Astrocyte of the cerebellum (primary cell): ENCODE measurements around the gene UBE2D2.
"Not testable (repeated sequence)": the region's sequence is repeated elsewhere in the genome, so short reads cannot be mapped to it uniquely, and the experiment has no call there.

Experiments used
- DNase-seq: peaks from one replicate; pipeline ENCODE4 v3.0.0-alpha.2; 2011; ENCODE audit warnings: low read depth
- H3K4me3 ChIP-seq: 2 replicates; pipeline ENCODE4 v1.5.1; 2011; ENCODE audit warnings: mild to moderate bottlenecking, low read depth, low read length, moderate library complexity
- in situ Hi-C: cut with HindIII; loops from 2 replicates; pipeline ENCODE4 v1.10.0; 2017; ENCODE audit warnings: low sequenced_read_pairs
- TF ChIP-seq, protein P1 (sequence below): IDR thresholded peaks from 2 replicates; pipeline ENCODE4 v1.5.1; 2012; ENCODE audit warnings: low read length, low read depth, moderate library complexity, mild to moderate bottlenecking; ENCODE audit errors: missing control alignments

UBE2D2 gene

DNA sequence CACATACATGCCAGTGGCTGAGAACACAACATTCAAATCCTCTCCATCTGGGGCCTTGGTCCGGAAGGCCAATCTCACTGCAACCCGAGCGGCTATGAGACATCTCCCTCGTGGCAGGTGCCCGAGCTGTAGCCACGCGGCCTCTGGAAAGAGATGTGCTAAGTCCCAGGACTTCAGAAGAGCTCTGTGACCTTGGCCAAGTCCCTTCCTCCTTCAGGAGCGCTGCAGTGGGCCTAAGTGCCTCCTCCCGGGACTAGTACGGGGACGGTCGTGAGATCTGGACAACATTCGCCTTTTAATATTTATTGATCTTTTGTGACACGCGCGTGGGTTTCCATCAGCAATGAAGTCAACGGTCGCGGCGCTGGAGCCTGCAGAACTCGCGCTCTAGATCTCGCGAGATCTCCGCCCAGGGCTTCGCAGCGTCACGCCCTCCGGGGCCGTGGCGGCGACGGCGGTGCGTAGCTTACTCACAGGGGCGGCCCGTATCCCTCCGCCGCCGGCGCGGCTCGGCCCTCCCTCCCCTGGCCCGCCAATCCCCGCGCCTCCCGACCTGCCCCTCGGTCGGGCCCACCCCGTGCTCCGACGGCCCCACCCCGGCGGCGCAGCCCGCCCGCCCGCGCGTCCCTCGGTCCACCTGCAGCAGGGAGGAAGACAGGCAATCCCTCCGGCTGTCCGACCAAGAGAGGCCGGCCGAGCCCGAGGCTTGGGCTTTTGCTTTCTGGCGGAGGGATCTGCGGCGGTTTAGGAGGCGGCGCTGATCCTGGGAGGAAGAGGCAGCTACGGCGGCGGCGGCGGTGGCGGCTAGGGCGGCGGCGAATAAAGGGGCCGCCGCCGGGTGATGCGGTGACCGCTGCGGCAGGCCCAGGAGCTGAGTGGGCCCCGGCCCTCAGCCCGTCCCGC is at the start of gene UBE2D2:
TSS of gene UBE2D2 (plus strand) at position 588 of the 903 bp plus-strand sequence. CDS start 453 bp downstream, outside the sequence.
- peak; percentile 94 for DNase-seq
- TF ChIP-seq, protein P1, sequence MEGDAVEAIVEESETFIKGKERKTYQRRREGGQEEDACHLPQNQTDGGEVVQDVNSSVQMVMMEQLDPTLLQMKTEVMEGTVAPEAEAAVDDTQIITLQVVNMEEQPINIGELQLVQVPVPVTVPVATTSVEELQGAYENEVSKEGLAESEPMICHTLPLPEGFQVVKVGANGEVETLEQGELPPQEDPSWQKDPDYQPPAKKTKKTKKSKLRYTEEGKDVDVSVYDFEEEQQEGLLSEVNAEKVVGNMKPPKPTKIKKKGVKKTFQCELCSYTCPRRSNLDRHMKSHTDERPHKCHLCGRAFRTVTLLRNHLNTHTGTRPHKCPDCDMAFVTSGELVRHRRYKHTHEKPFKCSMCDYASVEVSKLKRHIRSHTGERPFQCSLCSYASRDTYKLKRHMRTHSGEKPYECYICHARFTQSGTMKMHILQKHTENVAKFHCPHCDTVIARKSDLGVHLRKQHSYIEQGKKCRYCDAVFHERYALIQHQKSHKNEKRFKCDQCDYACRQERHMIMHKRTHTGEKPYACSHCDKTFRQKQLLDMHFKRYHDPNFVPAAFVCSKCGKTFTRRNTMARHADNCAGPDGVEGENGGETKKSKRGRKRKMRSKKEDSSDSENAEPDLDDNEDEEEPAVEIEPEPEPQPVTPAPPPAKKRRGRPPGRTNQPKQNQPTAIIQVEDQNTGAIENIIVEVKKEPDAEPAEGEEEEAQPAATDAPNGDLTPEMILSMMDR = no peak
- in situ Hi-C loops = no loop called here
- H3K4me3 ChIP-seq = peak within 1 kb of the TSS; percentile 89

DNA sequence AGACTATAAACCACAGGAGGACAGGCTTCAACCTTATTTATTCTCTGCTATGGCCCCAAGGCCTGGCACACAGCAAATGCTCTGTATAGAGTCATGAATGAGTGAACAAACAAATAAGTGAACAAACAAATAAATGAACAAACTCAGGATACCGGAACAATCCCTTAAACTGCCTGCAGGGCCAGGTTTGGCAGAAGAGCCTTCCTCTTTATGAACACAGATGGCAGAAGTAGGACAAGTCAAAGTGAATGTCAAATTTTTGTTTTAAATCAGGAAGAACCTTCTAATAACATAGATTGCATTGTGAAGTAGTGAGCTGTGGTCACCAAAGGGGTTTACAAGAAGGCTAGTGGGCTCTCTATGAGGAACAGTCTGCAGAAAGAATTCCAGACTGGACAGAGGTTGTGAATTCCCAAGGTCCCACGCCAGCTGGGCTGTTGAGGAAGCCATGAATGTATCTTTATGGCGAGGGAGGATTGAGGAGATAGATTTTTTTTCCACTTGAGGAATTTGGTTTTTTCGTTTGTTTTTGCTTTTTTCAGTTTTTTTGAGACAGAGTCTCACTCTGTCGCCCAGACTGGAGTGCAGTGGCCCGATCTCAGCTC is 48.3 kb upstream of the UBE2D2 start:
- DNase-seq = no peak
- in situ Hi-C loops = no loop called here
- no peak overlapping the region for H3K4me3 ChIP-seq
- TF ChIP-seq, protein P1 = no peak

GRCh38 chr5:139513434-139513833 is 47.7 kb upstream of the UBE2D2 start:
- in situ Hi-C loops, H3K4me3 ChIP-seq: not testable (repeated sequence)
- TF ChIP-seq, protein P1 = peak; percentile 57
- peak; percentile 47 for DNase-seq

- no peak for DNase-seq
- no peak overlapping the region for H3K4me3 ChIP-seq
- in situ Hi-C loops = no loop called here
- TF ChIP-seq, protein P1 = no peak
Measured at GRCh38 chr5:139513852-139514485, 47.2 kb upstream of the UBE2D2 start.

DNA sequence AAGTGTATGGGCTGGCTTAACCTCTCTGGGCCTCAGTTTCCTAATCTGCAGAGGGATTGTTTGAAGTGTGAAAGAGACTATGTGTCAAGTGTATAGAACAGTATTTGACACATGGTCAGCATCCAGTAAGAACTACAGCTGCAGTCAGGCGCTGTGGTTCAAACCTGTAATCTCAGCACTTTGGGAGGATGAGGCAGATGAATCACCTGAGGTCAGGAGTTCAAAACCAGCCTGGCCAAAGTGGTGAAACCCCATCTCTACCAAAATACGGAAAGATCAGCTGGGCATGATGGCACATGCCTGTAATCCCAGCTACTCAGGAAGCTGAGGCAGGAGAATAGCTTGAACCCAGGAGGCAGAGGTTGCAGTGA is 46.7 kb upstream of the UBE2D2 start:
- TF ChIP-seq, protein P1 = no peak
- in situ Hi-C loops = no loop called here
- no peak overlapping the region for H3K4me3 ChIP-seq
- DNase-seq = no peak

DNA sequence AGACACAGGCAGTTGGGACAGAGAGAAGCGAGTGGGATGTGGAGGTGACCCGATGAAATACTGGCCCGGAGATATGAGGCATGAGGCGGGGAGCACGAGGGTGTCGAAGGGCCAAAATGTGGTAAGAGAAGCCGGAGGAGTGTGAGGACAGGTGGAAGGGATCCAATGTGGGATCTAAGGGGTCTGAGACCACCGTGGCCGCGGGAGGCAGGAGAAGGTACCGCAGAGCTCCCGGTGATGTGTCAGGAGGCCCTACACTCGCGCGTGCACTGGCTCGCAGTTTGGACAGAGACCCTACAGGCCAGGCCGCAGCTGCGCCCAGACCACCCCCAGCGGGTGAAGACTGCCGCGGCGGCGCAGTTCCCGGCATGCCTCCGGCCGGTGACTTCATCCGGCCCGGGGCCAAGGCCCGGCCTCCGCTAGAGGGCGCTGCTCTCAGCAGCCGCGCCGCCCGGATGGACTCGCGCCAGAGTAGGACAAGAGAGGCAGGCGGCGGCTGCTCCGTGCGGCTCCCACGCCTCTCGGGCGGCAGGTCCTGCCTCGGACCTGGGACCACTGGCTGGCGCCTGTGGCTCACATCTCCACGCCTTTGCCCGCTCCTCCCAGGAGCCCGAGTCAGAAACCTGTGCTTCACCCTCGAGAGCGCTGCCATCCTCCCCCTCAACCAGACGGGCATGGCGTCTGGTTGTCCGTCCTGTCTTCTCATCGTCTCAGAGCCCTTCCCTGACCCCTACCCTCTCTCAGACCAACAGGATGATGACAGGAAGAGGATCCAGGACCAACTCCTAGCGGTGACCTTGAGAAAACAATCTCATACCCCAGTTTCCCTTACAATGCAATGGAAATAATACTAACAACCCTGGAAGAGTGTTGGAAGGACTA is 43.2 kb upstream of the UBE2D2 start:
- TF ChIP-seq, protein P1 = peak; percentile 88
- H3K4me3 ChIP-seq = peak overlapping the region; percentile 37
- in situ Hi-C loops = no loop called here
- peak; percentile 62 for DNase-seq
